NCI-H2171 (cell line): ENCODE results near the gene POLR2L.

Experiments used
- DNase-seq: peaks from one replicate; lab custom pipeline; 2025; lab: John Stamatoyannopoulos, UW

Gene POLR2L

DNA sequence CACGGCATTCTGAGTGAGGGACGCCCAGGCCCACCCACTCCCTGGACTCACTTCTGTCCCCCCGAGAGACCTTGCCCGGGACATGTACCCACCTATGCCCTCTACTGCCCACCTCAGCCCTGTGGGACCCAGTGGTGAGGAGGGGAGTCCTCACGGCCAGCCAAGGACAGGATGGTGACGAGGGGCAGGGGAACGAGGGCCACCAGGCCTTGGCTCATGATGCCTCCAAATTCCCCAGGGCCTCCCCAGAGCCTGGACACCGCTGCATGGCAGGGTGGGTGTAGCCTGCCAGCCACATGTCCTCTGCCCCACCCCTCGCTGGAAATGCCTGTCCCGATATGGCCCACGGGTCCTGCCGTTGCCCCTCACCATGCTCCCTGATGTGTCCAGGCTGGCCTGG, 26.5 kb upstream of the POLR2L start:
- DNase-seq: no peak

DNA sequence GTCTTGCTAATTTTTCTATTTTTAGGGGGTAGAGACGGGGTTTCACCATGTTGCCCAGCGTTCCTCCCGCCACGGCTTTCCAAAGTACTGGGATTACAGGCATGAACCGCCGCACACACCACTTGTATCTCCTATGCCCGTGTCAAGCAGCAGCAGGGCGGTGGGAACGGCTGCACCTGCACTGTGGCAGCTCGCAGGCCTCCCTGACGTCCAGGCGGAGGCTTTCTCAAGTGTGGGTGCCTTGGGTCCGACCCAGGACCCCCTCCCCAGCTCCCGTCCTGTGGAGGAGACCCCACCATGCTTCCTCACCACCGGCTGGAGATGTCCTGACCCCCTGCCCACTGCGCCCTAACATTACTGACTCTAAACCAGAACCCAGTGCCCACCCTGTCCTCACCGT, 26.1 kb upstream of the POLR2L start:
- no peak for DNase-seq

GRCh38 chr11:867856-868358, 25.6 kb upstream of the POLR2L start:
- DNase-seq: no peak

DNA sequence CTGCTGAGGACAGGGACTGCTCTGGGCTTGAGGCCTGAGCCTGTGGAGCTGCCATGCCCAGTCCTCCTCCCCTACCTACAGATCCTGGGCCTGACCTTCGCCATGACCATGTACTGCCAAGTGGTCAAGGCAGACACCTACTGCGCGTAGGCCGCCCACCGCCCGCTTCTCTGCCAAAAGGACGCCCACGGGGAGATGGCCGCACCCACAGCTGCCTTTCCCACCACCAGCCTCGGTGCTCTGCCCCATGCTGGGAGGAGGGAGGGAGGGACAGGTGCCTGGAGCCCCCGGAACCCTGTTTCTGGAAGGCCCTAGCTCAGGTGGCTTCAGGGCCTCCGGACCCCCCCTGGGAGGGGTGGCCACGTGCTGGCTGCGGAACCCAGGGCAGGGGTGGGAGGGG, 24.2 kb upstream of the POLR2L start:
- DNase-seq: no peak

- DNase-seq: no peak
Measured at GRCh38 chr11:865462-866430, 23.4 kb upstream of the POLR2L start.

DNA sequence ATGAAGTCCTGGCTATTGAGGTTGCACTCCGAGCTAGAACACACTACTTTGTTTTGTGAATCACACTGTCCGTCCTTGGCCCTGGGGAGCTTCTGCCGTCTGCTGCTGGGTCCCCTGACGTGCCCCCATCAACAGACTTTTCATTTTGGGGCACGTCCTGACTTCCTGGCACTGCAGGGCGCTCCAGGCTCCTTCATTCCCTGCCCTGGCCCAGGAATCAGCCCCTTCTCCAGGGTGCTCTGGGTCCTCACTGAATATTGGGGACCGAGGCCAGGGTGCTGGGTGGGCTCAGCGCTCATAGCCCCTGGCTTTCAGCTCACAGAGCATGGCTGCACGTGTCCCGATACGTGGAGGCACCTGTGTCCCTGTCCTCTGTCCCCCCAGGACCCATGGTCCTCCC, 22.6 kb upstream of the POLR2L start:
- DNase-seq: no peak

GRCh38 chr11:863910-864827, 21.8 kb upstream of the POLR2L start:
- DNase-seq: no peak

DNA sequence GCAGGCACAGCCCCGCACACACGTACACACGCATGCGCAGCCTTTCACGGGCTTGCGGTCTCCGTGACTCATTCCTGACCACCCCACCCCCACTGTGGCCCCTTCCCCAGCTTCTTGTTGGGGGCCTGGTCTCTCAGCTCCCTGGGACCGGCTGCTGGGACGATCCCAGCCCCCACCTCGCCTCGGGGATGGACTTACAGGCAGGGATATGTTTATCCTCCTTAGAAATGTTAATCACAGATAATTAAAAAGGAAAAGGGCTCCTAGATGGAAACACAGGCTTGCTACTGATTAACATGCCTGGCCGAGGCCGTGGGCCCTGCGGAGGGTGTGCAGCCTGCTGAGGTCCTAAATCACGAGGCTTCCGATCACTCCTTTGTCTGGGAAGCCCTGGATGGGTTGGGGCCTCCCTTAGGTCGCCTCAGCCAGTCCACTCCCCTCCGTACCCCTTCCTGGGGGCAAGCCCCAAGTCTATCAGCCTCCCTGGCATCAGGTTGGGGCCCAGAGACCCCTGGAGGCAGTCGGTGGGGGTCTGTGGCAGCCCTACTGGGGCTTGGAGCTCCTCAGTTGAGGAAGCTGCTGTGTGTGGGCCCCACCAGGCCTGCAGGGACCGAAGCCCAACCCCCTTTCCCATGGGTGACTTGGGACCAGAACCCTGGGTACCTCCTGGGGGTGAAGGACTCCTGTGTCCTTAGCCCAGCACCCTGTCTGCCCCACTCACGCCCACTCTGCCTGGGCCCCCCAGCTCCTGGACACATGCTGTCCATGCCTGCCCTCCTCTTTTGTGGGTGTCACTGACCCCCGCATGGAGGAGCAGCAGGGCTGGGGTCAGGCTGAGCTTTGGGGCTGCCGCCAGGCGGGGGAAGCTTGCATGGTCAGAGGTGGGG, 20.9 kb upstream of the POLR2L start:
- no peak for DNase-seq

- DNase-seq: no peak
Measured at GRCh38 chr11:862696-863022, 20.3 kb upstream of the POLR2L start.

DNA sequence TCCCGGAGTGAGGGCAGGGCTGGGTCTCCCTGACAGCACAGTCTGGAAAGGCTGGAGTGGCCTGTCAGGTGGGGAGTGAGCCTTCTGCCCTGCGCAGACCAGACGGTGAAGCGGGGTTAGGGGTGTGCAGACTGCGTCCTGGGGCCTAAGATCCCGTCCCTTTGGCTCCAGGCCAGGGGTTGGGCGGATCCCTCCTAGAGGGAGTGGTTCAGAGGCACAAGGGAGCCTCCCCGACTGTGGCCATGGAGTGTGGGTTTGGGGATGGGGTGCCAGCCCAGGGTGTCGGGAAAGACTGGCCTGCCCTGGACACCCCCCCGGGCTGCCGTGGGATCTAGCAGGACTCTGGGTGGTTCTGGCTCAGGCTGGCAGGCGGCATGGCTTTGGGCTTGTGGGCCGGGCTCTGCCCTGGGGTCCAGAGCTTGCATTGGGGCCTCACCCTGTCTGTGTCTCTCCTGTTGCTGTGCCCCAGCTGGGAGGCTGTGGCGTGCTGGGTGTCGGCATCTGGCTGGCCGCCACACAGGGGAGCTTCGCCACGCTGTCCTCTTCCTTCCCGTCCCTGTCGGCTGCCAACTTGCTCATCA, 19.8 kb upstream of the POLR2L start:
- peak; percentile 29 for DNase-seq

DNA sequence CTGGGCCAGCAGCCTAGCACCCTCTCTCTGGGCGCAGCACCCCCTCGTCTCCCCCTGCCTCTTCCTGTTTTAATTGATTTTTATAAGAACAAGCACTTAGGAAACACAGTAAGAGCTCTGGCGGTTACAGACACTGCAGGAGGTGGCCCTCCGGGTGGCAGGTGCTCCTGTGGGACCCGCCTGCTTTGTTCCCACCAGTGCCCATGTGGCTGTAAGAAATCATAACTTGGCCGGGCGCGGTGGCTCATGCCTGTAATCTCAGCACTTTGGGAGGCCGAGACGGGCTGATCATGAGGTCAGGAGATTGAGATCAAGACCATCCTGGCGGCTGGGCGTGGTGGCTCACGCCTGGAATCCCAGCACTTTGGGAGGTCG, 18.8 kb upstream of the POLR2L start:
- no peak for DNase-seq

GRCh38 chr11:860234-861104, 18.1 kb upstream of the POLR2L start:
- no peak for DNase-seq

DNA sequence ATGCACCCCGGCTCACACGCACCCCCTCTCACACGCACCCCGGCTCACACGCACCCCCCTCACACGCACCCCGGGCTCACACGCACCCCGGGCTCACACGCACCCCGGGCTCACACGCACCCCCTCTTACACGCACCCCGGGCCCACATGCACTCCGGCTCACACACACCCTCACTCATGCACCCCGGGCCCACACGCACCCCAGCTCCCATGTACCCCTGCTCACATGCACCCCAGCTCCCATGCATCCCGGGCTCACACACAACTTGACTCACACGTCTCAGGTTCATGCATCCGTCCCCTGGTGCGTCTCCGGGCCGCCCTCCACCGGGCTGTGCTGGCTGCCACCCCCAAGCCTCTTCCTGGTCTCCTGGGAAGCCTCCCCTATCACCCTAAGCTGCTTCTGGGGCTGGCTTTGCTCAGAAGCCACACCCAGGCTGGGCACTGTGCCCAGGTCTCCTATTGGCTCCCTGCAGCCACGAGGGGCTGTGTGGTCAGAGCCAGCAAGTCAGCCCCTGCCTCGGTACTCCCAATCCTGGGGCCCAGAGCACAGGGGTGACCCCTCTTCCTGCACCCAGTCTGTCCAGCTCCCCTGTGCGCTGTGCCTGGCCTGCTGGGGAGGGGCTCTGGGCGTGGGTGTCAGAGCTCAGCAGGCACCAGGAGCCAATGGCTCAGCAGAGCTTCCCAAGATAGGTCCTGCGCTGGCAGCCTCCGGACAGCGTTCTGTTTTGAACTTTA, 17.2 kb upstream of the POLR2L start:
- DNase-seq: peak; percentile 70

DNA sequence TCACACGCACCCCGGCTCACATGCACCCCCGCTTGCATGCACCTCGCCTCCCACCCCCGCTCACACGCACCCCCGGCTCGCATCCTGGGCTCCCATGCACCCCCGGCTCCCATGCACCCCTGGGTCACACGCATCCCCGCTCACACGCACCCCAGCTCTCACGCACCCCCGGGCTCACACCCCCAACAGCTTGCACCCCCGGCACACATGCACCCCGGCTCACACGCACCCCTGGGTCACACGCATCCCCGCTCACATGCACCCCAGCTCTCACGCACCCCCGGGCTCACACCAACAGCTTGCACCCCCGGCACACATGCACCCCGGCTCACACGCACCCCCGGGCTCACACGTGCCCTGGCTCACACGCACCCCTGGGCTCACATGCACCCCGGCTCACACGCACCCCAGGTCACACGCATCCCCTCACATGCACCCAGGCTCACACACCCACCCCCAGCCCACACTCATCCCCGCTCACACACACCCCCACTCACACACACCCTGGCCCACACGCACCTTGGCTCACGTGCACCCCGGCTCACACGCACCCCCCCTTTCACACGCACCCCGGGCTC, 16.5 kb upstream of the POLR2L start:
- DNase-seq: no peak

- no peak for DNase-seq
Measured at GRCh38 chr11:858053-858761, 15.9 kb upstream of the POLR2L start.

- DNase-seq: peak; percentile 39
Measured at GRCh38 chr11:856397-856796, 14.1 kb upstream of the POLR2L start.

DNA sequence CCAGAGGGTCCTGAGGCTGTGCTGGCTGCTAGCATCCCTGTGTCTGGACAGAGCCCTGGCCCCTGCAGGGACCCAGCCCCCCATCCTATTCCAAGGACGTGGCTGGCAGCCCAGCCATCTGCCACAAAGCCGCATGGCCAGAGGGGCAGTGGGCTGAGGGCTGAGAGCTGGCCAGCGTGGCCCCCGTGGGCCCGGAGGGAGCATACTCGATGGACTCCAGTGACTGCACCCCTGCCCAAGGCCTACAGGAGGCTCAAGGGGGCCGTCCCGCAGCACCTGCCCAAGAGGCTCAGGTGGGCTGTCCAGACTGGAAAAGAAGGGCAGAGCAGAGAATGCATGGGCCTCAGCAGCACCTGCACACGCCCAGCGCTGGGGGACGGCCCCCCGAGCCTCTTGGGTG, 13.5 kb upstream of the POLR2L start:
- DNase-seq: no peak

GRCh38 chr11:855330-855674, 13.0 kb upstream of the POLR2L start:
- DNase-seq: no peak
